Esophagus muscularis mucosa (tissue), 4 donors: ENCODE results near the gene PLPPR1. TPM values are rescaled to one million over a fixed set of nuclear protein-coding genes. Genes with fewer than 3 reads are reported as not detected.
"Not testable (repeated sequence)": the region's sequence is repeated elsewhere in the genome, so short reads cannot be mapped to it uniquely, and the experiment has no call there.

Experiments used
- DNase-seq: peaks from one replicate; pipeline ENCODE4 v3.0.0-alpha.2; 2017; ENCODE audit errors: extremely low spot score
- H3K27ac ChIP-seq, 4 donors: fragments of 200-600 bp; sonication (generic); replicated peaks in 1 of 4; 1 replicate in 3 of 4; 2 replicates in 1 of 4; pipeline ENCODE4 v1.5.1; 2016 to 2019; ENCODE audit warnings: mild to moderate bottlenecking in 1 of 4
- H3K27me3 ChIP-seq, 4 donors: fragments of 200-600 bp; sonication (generic); one replicate each; pipeline versions ENCODE4 v1.5.1 to v1.6.0; 2016 to 2019
- H3K36me3 ChIP-seq, 4 donors: fragments of 200-600 bp; sonication (generic); one replicate each; pipeline ENCODE4 v1.5.1; 2016 to 2019
- H3K4me1 ChIP-seq, 4 donors: fragments of 200-600 bp; sonication (generic); one replicate each; pipeline ENCODE4 v1.5.1; 2016 to 2019
- H3K4me3 ChIP-seq, 4 donors: fragments of 200-600 bp; sonication (generic); 1 replicate in 2 of 4; 2 replicates in 2 of 4; pipeline ENCODE4 v1.5.1; 2016 to 2019; ENCODE audit warnings: mild to moderate bottlenecking in 4 of 4, moderate library complexity in 1 of 4
- H3K9me3 ChIP-seq, 4 donors: fragments of 200-600 bp; sonication (generic); 1 replicate in 3 of 4; 2 replicates in 1 of 4; pipeline ENCODE4 v1.5.1; 2016 to 2019
- EP300 ChIP-seq: sonication (generic); formaldehyde crosslinking; IDR thresholded peaks from one replicate; pipeline ENCODE4 v1.6.1; 2017; ENCODE audit warnings: antibody characterized with exemption
- POLR2A ChIP-seq: fragments of 450-650 bp; IDR thresholded peaks from one replicate; pipeline ENCODE4 v1.6.1; 2017; ENCODE audit warnings: antibody characterized with exemption, moderate library complexity, mild to moderate bottlenecking, low read depth
- POLR2AphosphoS5 ChIP-seq, 2 donors: sonication (generic); formaldehyde crosslinking; IDR thresholded peaks; one replicate each; pipeline ENCODE4 v1.6.1; 2017; ENCODE audit warnings: antibody characterized with exemption in 2 of 2
- WGBS: methylation state at CpG from one replicate; pipeline ENCODE4 v1.1.5; 2018; 5-methylcytosine and 5-hydroxymethylcytosine counted together
- intact Hi-C: fragments of 100-400 bp; cut with DNase I; formaldehyde crosslinking; loops from one replicate; pipeline ENCODE4 v1.15.1; 2023
- total RNA-seq, 4 donors: library from RNA; depleted of rRNA; stranded (reverse); fragments of >200 nt; gene quantifications; one replicate each; pipeline versions ENCODE4 v1.1.0 to v1.2.1, GENCODE V29; 2016
- TF ChIP-seq, protein P1 (sequence below), 3 experiments: fragments of 200-600 bp in 2 of 3; fragments of 450-650 bp in 1 of 3; sonication (generic) in 2 of 3; IDR thresholded peaks; one replicate each; pipeline ENCODE4 v1.5.1; 2017 to 2019; ENCODE audit warnings: antibody characterized with exemption in 3 of 3, mild to moderate bottlenecking in 2 of 3, moderate library complexity in 1 of 3

PLPPR1 gene
- total RNA-seq, 4 donors from 2014 or later, result 0.19 to 0.99 (median 0.29) TPM; not detected in 1

DNA sequence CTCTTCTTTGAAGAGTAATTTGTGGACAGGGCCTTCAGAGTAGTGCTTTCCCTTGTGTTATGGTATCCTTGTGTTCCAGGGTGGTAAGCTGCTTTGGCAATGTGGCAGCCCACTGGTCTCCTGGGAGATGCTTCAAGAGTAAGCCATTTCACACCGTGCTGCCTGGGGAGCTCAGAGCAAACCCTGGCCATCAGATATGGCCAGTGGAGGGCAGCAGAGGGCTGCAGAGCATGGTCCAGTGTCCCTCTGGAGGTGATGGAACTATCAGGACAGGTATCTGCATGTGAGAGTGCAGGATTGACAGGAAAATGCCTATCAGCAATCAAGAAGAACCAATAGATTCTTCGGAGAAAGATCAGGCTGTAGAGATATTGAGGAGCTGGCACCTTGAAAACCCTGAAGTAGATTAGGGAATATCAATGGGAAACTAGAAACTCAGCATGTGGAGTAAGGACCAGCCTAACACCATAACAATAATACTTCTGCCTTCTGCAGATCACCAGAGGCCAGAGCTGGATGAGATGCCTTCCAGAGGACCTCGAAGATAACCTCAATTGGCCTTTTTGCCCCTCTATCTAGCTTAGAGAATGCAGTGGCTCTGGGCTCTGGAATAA is 90.8 kb downstream of the PLPPR1 start:
- H3K36me3 ChIP-seq, result no peaks in the 10 kb centered on the region

DNA sequence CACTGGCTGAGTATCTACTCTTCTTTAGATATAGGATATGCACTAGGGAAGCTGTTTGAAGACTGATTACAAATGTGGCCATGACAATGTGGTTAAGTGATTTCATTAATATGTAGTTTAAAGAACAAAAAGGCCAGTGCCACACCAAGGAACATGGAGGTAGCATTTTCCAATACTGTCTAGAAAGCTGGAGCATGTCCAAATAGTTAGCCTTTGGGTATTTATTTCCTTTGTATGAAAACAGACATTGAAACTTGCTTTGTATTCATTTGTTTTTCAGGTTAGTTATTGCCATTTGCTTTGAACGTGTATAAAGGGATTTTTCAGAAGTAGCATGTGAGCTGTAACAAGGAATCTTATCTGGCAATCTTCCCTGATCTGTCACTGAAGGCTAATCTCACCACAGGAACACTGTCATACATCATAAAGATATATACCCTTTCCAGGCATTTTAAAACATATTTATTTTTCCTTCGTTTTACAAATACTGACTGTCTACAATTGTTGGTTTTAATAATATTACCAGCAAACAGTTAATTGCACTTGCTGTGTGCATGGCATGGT is 93.4 kb downstream of the PLPPR1 start:
- Histone ChIP-seq H3K27me3 (no peaks in the 10 kb centered on the region), H3K36me3 (no peaks in the 10 kb centered on the region), H3K27ac (no peak overlapping the region), H3K9me3 (peaks cover 0 to 7% (median 3%) of the 10 kb centered on the region in 4 donors), H3K4me1 (no peaks in the 10 kb centered on the region), H3K4me3 (no peak overlapping the region)
- no peak for DNase-seq
- intact Hi-C loops, result no loop called here
- TF ChIP-seq POLR2A (no peak), POLR2AphosphoS5 (IDR thresholded peaks at IDR 0.05) (no peak), EP300 (no peak)
- 28% methylated on average over 2 of the region's 2 CpGs for WGBS

More for the DNA sequence above, 90.8 kb downstream of the PLPPR1 start:
- 44% methylated on average over 3 of the region's 3 CpGs for WGBS
- no peak overlapping the region for H3K27ac ChIP-seq
- H3K9me3 ChIP-seq, result peaks cover 0 to 7% (median 3%) of the 10 kb centered on the region in 4 donors
- H3K4me3 ChIP-seq, result no peak overlapping the region
- intact Hi-C loops, result no loop called here
- TF ChIP-seq, protein P1, sequence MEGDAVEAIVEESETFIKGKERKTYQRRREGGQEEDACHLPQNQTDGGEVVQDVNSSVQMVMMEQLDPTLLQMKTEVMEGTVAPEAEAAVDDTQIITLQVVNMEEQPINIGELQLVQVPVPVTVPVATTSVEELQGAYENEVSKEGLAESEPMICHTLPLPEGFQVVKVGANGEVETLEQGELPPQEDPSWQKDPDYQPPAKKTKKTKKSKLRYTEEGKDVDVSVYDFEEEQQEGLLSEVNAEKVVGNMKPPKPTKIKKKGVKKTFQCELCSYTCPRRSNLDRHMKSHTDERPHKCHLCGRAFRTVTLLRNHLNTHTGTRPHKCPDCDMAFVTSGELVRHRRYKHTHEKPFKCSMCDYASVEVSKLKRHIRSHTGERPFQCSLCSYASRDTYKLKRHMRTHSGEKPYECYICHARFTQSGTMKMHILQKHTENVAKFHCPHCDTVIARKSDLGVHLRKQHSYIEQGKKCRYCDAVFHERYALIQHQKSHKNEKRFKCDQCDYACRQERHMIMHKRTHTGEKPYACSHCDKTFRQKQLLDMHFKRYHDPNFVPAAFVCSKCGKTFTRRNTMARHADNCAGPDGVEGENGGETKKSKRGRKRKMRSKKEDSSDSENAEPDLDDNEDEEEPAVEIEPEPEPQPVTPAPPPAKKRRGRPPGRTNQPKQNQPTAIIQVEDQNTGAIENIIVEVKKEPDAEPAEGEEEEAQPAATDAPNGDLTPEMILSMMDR (IDR thresholded peaks at IDR 0.05), result peak in 1 of 3 experiments; percentile 38
- no peak for TF ChIP-seq POLR2A
- H3K4me1 ChIP-seq, result no peaks in the 10 kb centered on the region
- DNase-seq, result no peak
- no peaks in the 10 kb centered on the region for H3K27me3 ChIP-seq

DNA sequence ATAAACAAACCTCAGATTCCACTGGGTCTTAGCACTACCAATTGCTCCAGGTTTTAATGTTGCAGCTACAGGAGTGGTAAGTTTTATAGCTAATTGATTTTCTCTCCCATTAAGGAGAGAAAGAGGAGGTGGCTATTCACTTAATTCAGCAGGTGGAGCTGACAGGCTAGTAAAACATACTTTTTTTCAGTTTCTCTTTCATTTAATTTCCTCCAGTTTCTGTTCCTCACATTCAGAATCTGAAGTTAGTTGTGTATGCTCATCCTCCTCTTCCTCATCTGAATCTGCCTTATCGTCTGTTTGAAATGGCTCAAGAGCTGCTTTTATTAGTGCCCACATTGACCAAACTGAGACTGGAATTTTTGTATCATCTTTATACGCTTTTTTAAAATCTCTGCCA is 98.0 kb downstream of the PLPPR1 start:
- TF ChIP-seq POLR2AphosphoS5 (IDR thresholded peaks at IDR 0.05), result no peak
- no peak for TF ChIP-seq EP300
- no peak for TF ChIP-seq POLR2A
- TF ChIP-seq, protein P1 (IDR thresholded peaks at IDR 0.05), result no peak
- 65% methylated on average over 2 of the region's 2 CpGs for WGBS
- intact Hi-C loops, result no loop called here
- peaks cover 0 to 7% (median 3%) of the 10 kb centered on the region in 4 donors for H3K9me3 ChIP-seq
- H3K4me3 ChIP-seq, result no peak overlapping the region
- H3K4me1 ChIP-seq, result no peaks in the 10 kb centered on the region
- no peaks in the 10 kb centered on the region for H3K27me3 ChIP-seq
- no peak overlapping the region for H3K27ac ChIP-seq
- H3K36me3 ChIP-seq, result no peaks in the 10 kb centered on the region
- no peak for DNase-seq

DNA sequence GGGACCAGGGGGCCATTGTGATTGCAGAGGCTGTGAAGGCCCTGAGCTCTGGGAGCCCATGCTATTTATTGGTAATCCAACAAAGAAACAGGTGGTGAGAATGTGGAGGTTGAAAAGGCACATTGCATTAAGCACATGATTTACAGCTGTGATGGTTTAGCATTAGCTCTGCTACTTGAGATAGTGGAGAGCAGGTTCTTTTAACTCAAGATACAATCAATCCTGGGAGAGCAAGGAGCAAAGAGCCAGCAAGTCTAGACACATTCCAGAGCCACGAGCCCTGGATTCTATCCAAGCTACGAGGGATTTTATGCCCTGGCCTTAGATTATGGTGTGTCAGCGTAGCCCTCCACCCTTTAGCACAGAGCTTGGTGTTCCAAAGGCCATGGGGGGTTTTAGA is 98.8 kb downstream of the PLPPR1 start:
- H3K9me3 ChIP-seq, DNase-seq, H3K27me3 ChIP-seq, H3K27ac ChIP-seq, H3K4me3 ChIP-seq, H3K36me3 ChIP-seq, intact Hi-C loops, H3K4me1 ChIP-seq: not testable (repeated sequence)
- WGBS, result 61% methylated on average over 3 of the region's 3 CpGs

DNA sequence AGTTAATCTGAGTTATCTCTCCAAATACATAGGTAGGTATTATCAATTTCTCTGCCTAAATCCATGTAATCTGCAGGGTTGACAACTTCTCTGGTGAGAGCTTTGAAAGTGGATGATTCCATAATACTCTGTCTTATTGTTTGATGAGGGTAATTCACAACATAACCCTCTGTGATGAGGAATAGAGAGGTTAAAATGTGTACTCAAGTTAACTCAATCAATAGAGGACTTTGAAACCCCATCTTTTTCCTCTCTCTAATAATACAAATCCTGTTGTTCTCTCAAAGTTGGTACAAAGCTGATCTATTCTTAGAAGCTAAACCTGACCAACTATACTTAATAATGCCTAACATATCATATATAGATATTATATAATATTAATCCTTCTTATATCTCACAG is 100.1 kb downstream of the PLPPR1 start:
- no peak overlapping the region for H3K4me3 ChIP-seq
- no peak for DNase-seq
- intact Hi-C loops, result no loop called here
- H3K9me3 ChIP-seq, result peaks cover 0 to 2% (median under 1%) of the 10 kb centered on the region in 4 donors
- no peaks in the 10 kb centered on the region for H3K4me1 ChIP-seq
- no peak for TF ChIP-seq POLR2A
- H3K36me3 ChIP-seq, result no peaks in the 10 kb centered on the region
- no peak overlapping the region for H3K27ac ChIP-seq
- H3K27me3 ChIP-seq, result no peaks in the 10 kb centered on the region

DNA sequence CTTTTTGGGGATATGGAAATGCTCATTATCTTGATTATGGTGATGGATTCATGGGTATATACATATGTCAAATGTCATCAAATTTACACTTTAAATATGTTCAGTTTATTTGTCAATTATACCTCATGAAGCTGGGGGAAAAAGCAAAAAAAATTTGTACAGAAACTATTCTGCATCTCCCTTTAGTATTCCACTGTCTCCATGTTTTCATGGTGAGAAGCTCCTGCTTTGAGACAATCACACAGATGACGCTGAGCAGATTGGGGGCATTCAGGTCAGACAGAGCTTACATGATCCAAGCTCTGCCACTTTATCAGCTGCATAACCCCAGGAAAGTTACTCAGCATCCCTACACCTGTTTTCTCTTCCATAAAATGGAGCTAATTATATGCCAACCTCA is 101.5 kb downstream of the PLPPR1 start:
- TF ChIP-seq, protein P1 (IDR thresholded peaks at IDR 0.05), result no peak
- TF ChIP-seq POLR2A, result no peak
- TF ChIP-seq POLR2AphosphoS5 (IDR thresholded peaks at IDR 0.05), result no peak
- TF ChIP-seq EP300, result no peak
- Histone ChIP-seq H3K36me3 (no peaks in the 10 kb centered on the region), H3K4me3 (no peak overlapping the region), H3K27ac (no peak overlapping the region), H3K9me3 (no peaks in the 10 kb centered on the region), H3K27me3 (no peaks in the 10 kb centered on the region), H3K4me1 (no peaks in the 10 kb centered on the region)
- intact Hi-C loops, result no loop called here
- WGBS, result 76% methylated on average over 1 of the region's 1 CpG
- DNase-seq, result no peak
